ENCODE measurements around the gene TRIM71.

GRCh38 chr3:32912046-32912445 is 94.2 kb downstream of the TRIM71 start:
- TF ChIP-seq MXI1 (conservative IDR thresholded peaks at IDR 0.05; ENCODE audit: poor library complexity, severe bottlenecking) (no peak), CTCF (IDR thresholded peaks at IDR 0.05; ENCODE audit: poor library complexity, severe bottlenecking) (no peak), REST (IDR thresholded peaks at IDR 0.05; ENCODE audit: borderline replicate concordance) (no peak), EP300 (conservative IDR thresholded peaks at IDR 0.05; ENCODE audit: poor library complexity, severe bottlenecking) (no peak), TAF1 (IDR thresholded peaks at IDR 0.05; ENCODE audit: low read depth) (no peak), EZH2 (IDR thresholded peaks at IDR 0.05; ENCODE audit: borderline replicate concordance, insufficient read depth, low read length, poor library complexity, severe bottlenecking) (no peak), POLR2AphosphoS5 (IDR thresholded peaks at IDR 0.05) (no peak), RAD21 (conservative IDR thresholded peaks at IDR 0.05) (no peak)
